ENCODE measurements around the gene APOO. TPM values are rescaled to one million over a fixed set of nuclear protein-coding genes. Genes with fewer than 3 reads are reported as not detected.

APOO gene
- total RNA-seq = 10 to 100 TPM; 19.2 to 38.7 (median 36.6) TPM
- long read RNA-seq, donor 1, partial matches to known transcripts = 0 of 9 reads
- long read RNA-seq, donor 1, other reads (novel, unspliced or antisense) = 6 of 9 reads
- long read RNA-seq, donor 2, transcript APOO-201 (9 exons, 1,118 nt) = major isoform, 8 of 25 reads
- long read RNA-seq, donor 2, partial matches to known transcripts = 2 of 25 reads
- long read RNA-seq, donor 2, other reads (novel, unspliced or antisense) = 15 of 25 reads

GRCh38 chrX:23907498-23908218, at the start of gene APOO, which contains the start of gene CXorf58:
Gene APOO (minus strand): TSS chrX:23907938. CDS start chrX:23907702, 236 bp downstream.
Gene CXorf58 (plus strand): TSS chrX:23908006. CDS start chrX:23910303, 2,297 bp downstream.
- Histone ChIP-seq H3K4me3 (peak within 1 kb of the TSS; percentile 30), H3K36me3 (ENCODE audit: low read depth) (no peaks in the 10 kb centered on the region), H3K4me1 (ENCODE audit: low read depth) (no peaks in the 10 kb centered on the region), H3K9me3 (no peaks in the 10 kb centered on the region)
- ATAC-seq (peak; percentile 96), DNase-seq (peak; percentile 90 to 95 (median 94))
- intact Hi-C loops (cut with DNase I, micrococcal nuclease) = loop anchor here (10.0 kb wide), 2 partner anchors 123 to 213 kb away; partner anchors contain the start of gene SAT1 (in 1 of the 2)
- TF ChIP-seq CTCF (IDR thresholded peaks at IDR 0.05) = peak; percentile 70

- Histone ChIP-seq H3K9me3 (no peaks in the 10 kb centered on the region), H3K36me3 (ENCODE audit: low read depth) (no peaks in the 10 kb centered on the region), H3K4me3 (no peak overlapping the region), H3K4me1 (ENCODE audit: low read depth) (no peaks in the 10 kb centered on the region)
- peak; percentile 63 for ATAC-seq
- DNase-seq = peak in 1 of 3 donors; percentile 3
- TF ChIP-seq CTCF (IDR thresholded peaks at IDR 0.05) = no peak
- intact Hi-C loops (cut with DNase I, micrococcal nuclease) = no loop called here
These were observed 46.7 kb upstream of the APOO start for GRCh38 chrX:23954396-23954795.

- Histone ChIP-seq H3K9me3 (no peaks in the 10 kb centered on the region), H3K4me3 (no peak overlapping the region), H3K36me3 (ENCODE audit: low read depth) (no peaks in the 10 kb centered on the region), H3K4me1 (ENCODE audit: low read depth) (no peaks in the 10 kb centered on the region)
- intact Hi-C loops (cut with DNase I, micrococcal nuclease) = no loop called here
- no peak for DNase-seq
- TF ChIP-seq CTCF (IDR thresholded peaks at IDR 0.05) = no peak
- no peak for ATAC-seq
These were observed 46.2 kb upstream of the APOO start for GRCh38 chrX:23953908-23954269.

- TF ChIP-seq CTCF (IDR thresholded peaks at IDR 0.05) = no peak
- ATAC-seq (peak; percentile 82), DNase-seq (peak in 1 of 3 donors; percentile 24)
- H3K36me3 ChIP-seq (ENCODE audit: low read depth) = no peaks in the 10 kb centered on the region
- H3K4me1 ChIP-seq (ENCODE audit: low read depth) = no peaks in the 10 kb centered on the region
- no peak overlapping the region for H3K4me3 ChIP-seq
- H3K9me3 ChIP-seq = no peaks in the 10 kb centered on the region
- intact Hi-C loops (cut with DNase I, micrococcal nuclease) = no loop called here
These were observed 45.5 kb upstream of the APOO start for GRCh38 chrX:23952984-23953907.

GRCh38 chrX:23952391-23952790, 44.7 kb upstream of the APOO start:
- TF ChIP-seq CTCF (IDR thresholded peaks at IDR 0.05) = no peak
- no peak for DNase-seq
- intact Hi-C loops (cut with DNase I, micrococcal nuclease) = no loop called here
- H3K36me3 ChIP-seq (ENCODE audit: low read depth) = no peaks in the 10 kb centered on the region
- ATAC-seq = no peak
- H3K4me3 ChIP-seq = no peak overlapping the region
- H3K9me3 ChIP-seq = no peaks in the 10 kb centered on the region
- no peaks in the 10 kb centered on the region for H3K4me1 ChIP-seq (ENCODE audit: low read depth)

All from mucosa of descending colon (tissue), 3 donors.